Spleen (tissue), 11 donors: Measurements from ENCODE around the gene EPHX1. TPM values are rescaled to one million over a fixed set of nuclear protein-coding genes. Genes with fewer than 3 reads are reported as not detected.
A peak's percentile ranks its signal among the peaks of the same experiment; 100 is the strongest.

Experiments used
- DNase-seq: peaks from one replicate; pipeline ENCODE4 v3.0.0-alpha.2; 2020
- H3K27ac ChIP-seq, 8 donors: fragments of 200-600 bp; sonication (generic) in 7 of 8; 1 replicate in 4 of 8; 2 replicates in 4 of 8; pipeline versions ENCODE4 v1.5.0 to v1.8.0; 2016 to 2021; ENCODE audit warnings: inconsistent platforms in 4 of 8, mild to moderate bottlenecking in 4 of 8, moderate library complexity in 1 of 8
- H3K27me3 ChIP-seq, 7 donors: fragments of 200-600 bp; sonication (generic) in 6 of 7; replicated peaks in 1 of 7; 1 replicate in 4 of 7; 2 replicates in 3 of 7; pipeline versions ENCODE4 v1.5.0 to v1.8.0; 2016 to 2021; ENCODE audit warnings: inconsistent platforms in 3 of 7, mild to moderate bottlenecking in 1 of 7
- H3K36me3 ChIP-seq, 6 donors: fragments of 200-600 bp; sonication (generic) in 5 of 6; 1 replicate in 4 of 6; 2 replicates in 2 of 6; pipeline versions ENCODE4 v1.5.0 to v1.8.0; 2016 to 2021; ENCODE audit warnings: inconsistent platforms in 2 of 6
- H3K4me1 ChIP-seq, 6 donors: fragments of 200-600 bp; sonication (generic) in 5 of 6; 1 replicate in 3 of 6; 2 replicates in 3 of 6; pipeline versions ENCODE4 v1.5.0 to v1.8.0; 2016 to 2021; ENCODE audit warnings: inconsistent platforms in 3 of 6
- H3K4me3 ChIP-seq, 8 donors: fragments of 200-600 bp; sonication (generic) in 7 of 8; 1 replicate in 4 of 8; 2 replicates in 4 of 8; pipeline versions ENCODE4 v1.5.0 to v1.8.0; 2016 to 2021; ENCODE audit warnings: inconsistent platforms in 4 of 8, mild to moderate bottlenecking in 4 of 8, moderate library complexity in 2 of 8
- H3K9me3 ChIP-seq, 8 donors: fragments of 200-600 bp; sonication (generic) in 7 of 8; 1 replicate in 4 of 8; 2 replicates in 4 of 8; pipeline versions ENCODE4 v1.5.0 to v1.8.0; 2016 to 2021; ENCODE audit warnings: inconsistent platforms in 4 of 8
- POLR2A ChIP-seq, 3 donors: fragments of 450-650 bp; IDR thresholded peaks; one replicate each; pipeline ENCODE4 v1.5.1; 2017; ENCODE audit warnings: antibody characterized with exemption in 3 of 3, mild to moderate bottlenecking in 1 of 3
- POLR2AphosphoS5 ChIP-seq, 3 donors: sonication (generic); formaldehyde crosslinking; IDR thresholded peaks; one replicate each; pipeline ENCODE4 v1.5.1; 2017; ENCODE audit warnings: antibody characterized with exemption in 3 of 3
- WGBS, 5 donors: extraction: QIAGEN DNeasy Blood & Tissue Kit in 3 of 5; methylation state at CpG; one replicate each; pipeline versions ENCODE4 v1.1.5 to v1.1.7; 2013 to 2018; 5-methylcytosine and 5-hydroxymethylcytosine counted together
- intact Hi-C: fragments of 100-400 bp; cut with DNase I; formaldehyde crosslinking; loops from one replicate; pipeline ENCODE4 v1.15.0; 2023; ENCODE audit warnings: low total_unique reads
- polyA plus RNA-seq, 3 donors: library from polyadenylated mRNA; stranded (reverse); fragments of 200-250 nt; gene quantifications; one replicate each; pipeline ENCODE4 v1.2.1, GENCODE V29; 2013
- total RNA-seq, 7 donors: library from RNA; depleted of rRNA in 3 of 7; stranded (reverse); fragments of >200 nt in 3 of 7; fragmentation: NEBNext Ultra II Directional in 4 of 7; extraction: Animal tissue kit (Norgen Biotek cat#: 25700) in 4 of 7; gene quantifications; one replicate each; pipeline versions ENCODE4 v1.1.0 to v1.2.1, GENCODE V29; 2016 to 2021
- TF ChIP-seq, protein P1 (sequence below), 11 experiments: fragments of 200-600 bp in 7 of 11; fragments of 450-650 bp in 4 of 11; sonication (generic) in 4 of 11; IDR thresholded peaks in 8 of 11; conservative IDR thresholded peaks in 3 of 11; 1 replicate in 7 of 11; 2 replicates in 4 of 11; pipeline versions ENCODE4 v1.4.0 to v1.8.0; 2016 to 2021; ENCODE audit warnings: antibody characterized with exemption in 11 of 11, inconsistent platforms in 4 of 11, mild to moderate bottlenecking in 1 of 11
- donor health status: healthy with polysubstance abuse.
- donor health status: DM: no; HTN: no; CAD: no; lungs with moderate emphysema.
- donor health status: DM: no; HTN: no; CAD: no.
- donor health status: Bipolar disorder and iron deficiency.
- donor health status: healthy.
- donor health status: DM: no; HTN: no; CAD: no.
- donor health status: DM: yes; HTN: yes; CAD: no.

Gene EPHX1
- total and polyA plus RNA-seq, 10 donors = 3.9 to 92.8 (median 43.9) TPM

GRCh38 chr1:225770561-225771248 lies 39.2 kb upstream of the EPHX1 start:
- H3K4me3 ChIP-seq = no peak overlapping the region
- 65 to 83% (median 76%) methylated on average over 11 of the region's 11 CpGs for WGBS, 5 donors
- H3K9me3 ChIP-seq = no peaks in the 10 kb centered on the region
- TF ChIP-seq, protein P1, sequence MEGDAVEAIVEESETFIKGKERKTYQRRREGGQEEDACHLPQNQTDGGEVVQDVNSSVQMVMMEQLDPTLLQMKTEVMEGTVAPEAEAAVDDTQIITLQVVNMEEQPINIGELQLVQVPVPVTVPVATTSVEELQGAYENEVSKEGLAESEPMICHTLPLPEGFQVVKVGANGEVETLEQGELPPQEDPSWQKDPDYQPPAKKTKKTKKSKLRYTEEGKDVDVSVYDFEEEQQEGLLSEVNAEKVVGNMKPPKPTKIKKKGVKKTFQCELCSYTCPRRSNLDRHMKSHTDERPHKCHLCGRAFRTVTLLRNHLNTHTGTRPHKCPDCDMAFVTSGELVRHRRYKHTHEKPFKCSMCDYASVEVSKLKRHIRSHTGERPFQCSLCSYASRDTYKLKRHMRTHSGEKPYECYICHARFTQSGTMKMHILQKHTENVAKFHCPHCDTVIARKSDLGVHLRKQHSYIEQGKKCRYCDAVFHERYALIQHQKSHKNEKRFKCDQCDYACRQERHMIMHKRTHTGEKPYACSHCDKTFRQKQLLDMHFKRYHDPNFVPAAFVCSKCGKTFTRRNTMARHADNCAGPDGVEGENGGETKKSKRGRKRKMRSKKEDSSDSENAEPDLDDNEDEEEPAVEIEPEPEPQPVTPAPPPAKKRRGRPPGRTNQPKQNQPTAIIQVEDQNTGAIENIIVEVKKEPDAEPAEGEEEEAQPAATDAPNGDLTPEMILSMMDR (IDR thresholded peaks at IDR 0.05 in 8 of 11, conservative IDR thresholded peaks at IDR 0.05 in 3 of 11) = no peak
- TF ChIP-seq POLR2AphosphoS5 (IDR thresholded peaks at IDR 0.05) = peak in 1 of 3 donors; percentile 36
- TF ChIP-seq POLR2A (IDR thresholded peaks at IDR 0.05) = no peak
- intact Hi-C loops = loop anchor here (5.0 to 10.0 kb wide), 2 partner anchors 204 to 218 kb away; no protein-coding TSS in a partner anchor
- DNase-seq = no peak
- H3K4me1 ChIP-seq = peaks cover 7 to 87% (median 50%) of the 10 kb centered on the region in 6 donors
- H3K27me3 ChIP-seq = no peaks in the 10 kb centered on the region
- peak overlapping the region in 7 of 8 donors; percentile 28 to 65 (median 59) for H3K27ac ChIP-seq
- H3K36me3 ChIP-seq = no peaks in the 10 kb centered on the region

GRCh38 chr1:225771661-225772322 lies 38.1 kb upstream of the EPHX1 start:
- Histone ChIP-seq H3K27me3 (no peaks in the 10 kb centered on the region), H3K9me3 (no peaks in the 10 kb centered on the region), H3K36me3 (no peaks in the 10 kb centered on the region), H3K4me1 (peaks cover 6 to 87% (median 45%) of the 10 kb centered on the region in 6 donors), H3K27ac (peak overlapping the region in 7 of 8 donors; percentile 28 to 65 (median 59)), H3K4me3 (no peak overlapping the region)
- no peak for DNase-seq
- TF ChIP-seq POLR2A (IDR thresholded peaks at IDR 0.05) (no peak), POLR2AphosphoS5 (IDR thresholded peaks at IDR 0.05) (no peak)
- TF ChIP-seq, protein P1 (IDR thresholded peaks at IDR 0.05 in 8 of 11, conservative IDR thresholded peaks at IDR 0.05 in 3 of 11) = no peak
- intact Hi-C loops = loop anchor here (5.0 to 10.0 kb wide), 2 partner anchors 203 to 219 kb away; no protein-coding TSS in a partner anchor
- 53 to 83% (median 62%) methylated on average over 4 of the region's 4 CpGs for WGBS, 5 donors

DNA sequence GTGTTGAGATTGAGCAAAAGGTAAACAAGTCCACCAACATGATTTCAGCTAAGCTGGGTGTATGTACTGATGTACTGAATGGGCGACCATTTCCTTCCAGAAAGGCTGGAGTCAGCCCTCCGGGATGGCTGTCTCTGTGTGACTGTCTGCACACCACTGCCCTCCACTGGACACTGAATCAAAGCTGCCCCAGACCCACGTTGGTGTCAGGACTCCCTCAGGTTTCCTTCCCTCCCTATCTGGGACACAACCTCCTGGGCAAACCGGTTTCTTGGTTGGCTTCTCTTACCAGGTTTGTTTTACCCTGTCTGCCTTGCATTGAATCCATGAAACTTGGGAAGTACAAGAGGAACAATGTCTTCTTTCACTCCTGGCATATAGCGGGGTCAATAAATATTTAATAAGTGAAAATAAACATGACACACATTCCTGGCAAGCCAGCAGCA lies 37.6 kb upstream of the EPHX1 start:
- TF ChIP-seq, protein P1 (IDR thresholded peaks at IDR 0.05 in 8 of 11, conservative IDR thresholded peaks at IDR 0.05 in 3 of 11) = peak; percentile 34 to 88 (median 74)
- TF ChIP-seq POLR2AphosphoS5 (IDR thresholded peaks at IDR 0.05) (peak in 2 of 3 donors; percentile 34 to 47), POLR2A (IDR thresholded peaks at IDR 0.05) (no peak)
- Histone ChIP-seq H3K27me3 (no peaks in the 10 kb centered on the region), H3K4me1 (peaks cover under 1 to 87% (median 46%) of the 10 kb centered on the region in 6 donors), H3K27ac (peak overlapping the region in 6 of 8 donors; percentile 28 to 65 (median 60)), H3K36me3 (no peaks in the 10 kb centered on the region), H3K4me3 (no peak overlapping the region), H3K9me3 (no peaks in the 10 kb centered on the region)
- intact Hi-C loops = loop anchor here (5.0 to 10.0 kb wide), 2 partner anchors 202 to 220 kb away; no protein-coding TSS in a partner anchor
- 27 to 35% (median 32%) methylated on average over 5 of the region's 5 CpGs for WGBS, 5 donors
- DNase-seq = peak; percentile 82
